SK-N-MC (cell line): Measurements from ENCODE around the gene SCYL1.

Experiments used
- EZH2 ChIP-seq: fragments of 200-600 bp; sonication (generic); IDR thresholded peaks from one replicate; pipeline ENCODE4 v1.6.1; 2017; ENCODE audit warnings: antibody characterized with exemption
- POLR2AphosphoS5 ChIP-seq: IDR thresholded peaks from 2 replicates; pipeline ENCODE4 v1.6.1; 2012; ENCODE audit warnings: mild to moderate bottlenecking, low read depth, low read length, borderline replicate concordance

DNA sequence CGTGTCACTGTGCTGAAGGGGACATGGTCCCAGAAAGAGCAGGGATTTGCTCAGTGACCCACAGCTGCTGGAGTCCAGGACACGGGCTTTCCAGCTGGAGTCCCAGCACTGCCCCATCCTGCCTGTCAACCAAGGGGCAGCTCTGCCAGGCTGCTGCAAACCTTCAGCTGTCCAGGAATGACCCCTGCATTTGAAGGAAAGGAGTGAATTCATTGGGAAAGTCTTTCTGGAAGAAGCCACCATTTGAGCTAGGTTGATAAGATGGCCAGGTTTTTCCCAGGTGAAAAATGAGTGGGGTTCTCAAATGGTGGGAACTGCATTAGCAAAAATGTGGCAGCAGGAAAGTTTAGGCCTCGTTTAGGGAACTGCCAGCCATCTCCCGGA, 61.4 kb downstream of the SCYL1 start:
- no peak for TF ChIP-seq EZH2
- no peak for TF ChIP-seq POLR2AphosphoS5
